IMR-90 (cell line): ENCODE results near the gene TENM4. TPM values are rescaled to one million over a fixed set of nuclear protein-coding genes. Genes with fewer than 3 reads are reported as not detected.
A peak's percentile ranks its signal among the peaks of the same experiment; 100 is the strongest.

Experiments
- ATAC-seq: fragments of 200-7000 bp; cut with Tn5 transposase; 2 replicates; pipeline ENCODE4 v1.9.1; 2020; ENCODE audit warnings: low read depth, mild to moderate bottlenecking, moderate library complexity
- BruUV-seq: library from RNA; stranded (reverse); fragments of 400-500 nt; replicated peaks from 2 replicates; lab custom pipeline; 2021; lab: Mats Ljungman, UMichigan
- CTCF ChIA-PET: fragments of 300-600 bp; formaldehyde crosslinking; extraction: SDS; loops from one replicate; lab custom pipeline; 2021; ENCODE audit warnings: antibody characterized with exemption; lab: Yijun Ruan, JAX
- POLR2A ChIA-PET: fragments of 300-600 bp; sonication (Branson Sonifier 250); formaldehyde crosslinking; loops from one replicate; lab custom pipeline; 2022; ENCODE audit warnings: antibody characterized with exemption; ENCODE audit not compliant: unreplicated experiment; lab: Charles Lee
- DNase-seq: peaks from one replicate; pipeline ENCODE4 v3.0.0; 2013
- H2AFZ ChIP-seq: replicated peaks from 2 replicates; pipeline ENCODE3; 2013; ENCODE audit warnings: low read length, mild to moderate bottlenecking; ENCODE audit not compliant: poor library complexity
- H2AK5ac ChIP-seq: 2 replicates; pipeline ENCODE4 v1.6.1; 2013; ENCODE audit warnings: low read depth, low read length, inconsistent platforms
- H2AK9ac ChIP-seq: replicated peaks from 2 replicates; pipeline ENCODE3; 2013; ENCODE audit warnings: mild to moderate bottlenecking, low read depth, low read length, moderate library complexity; ENCODE audit not compliant: poor library complexity
- H2BK120ac ChIP-seq: 2 replicates; pipeline ENCODE4 v1.6.1; 2013; ENCODE audit warnings: low read depth, low read length, inconsistent platforms
- H2BK15ac ChIP-seq: 3 replicates; pipeline ENCODE4 v1.6.1; 2013; ENCODE audit warnings: low read depth, low read length, inconsistent platforms
- H2BK20ac ChIP-seq: 2 replicates; pipeline ENCODE4 v1.6.1; 2013; ENCODE audit warnings: low read depth, mild to moderate bottlenecking, inconsistent platforms, low read length, moderate library complexity
- H2BK5ac ChIP-seq: 2 replicates; pipeline ENCODE4 v1.6.1; 2013; ENCODE audit warnings: mild to moderate bottlenecking, low read depth, low read length, inconsistent platforms; ENCODE audit not compliant: poor library complexity, severe bottlenecking
- H3K14ac ChIP-seq: replicated peaks from 2 replicates; pipeline ENCODE4 v1.6.1; 2013; ENCODE audit warnings: low read depth, low read length, inconsistent platforms
- H3K18ac ChIP-seq: 2 replicates; pipeline ENCODE4 v1.6.1; 2013; ENCODE audit warnings: low read depth, low read length, control low read depth
- H3K23ac ChIP-seq: 2 replicates; pipeline ENCODE4 v1.6.1; 2013; ENCODE audit warnings: low read depth, low read length, inconsistent platforms
- H3K27ac ChIP-seq: 2 replicates; pipeline ENCODE4 v1.5.1; 2013; ENCODE audit warnings: mild to moderate bottlenecking, control low read depth, low read length; ENCODE audit not compliant: insufficient read depth
- H3K27me3 ChIP-seq: 2 replicates; pipeline ENCODE4 v1.6.1; 2013; ENCODE audit warnings: low read length; ENCODE audit not compliant: control insufficient read depth, insufficient read depth
- H3K36me3 ChIP-seq: 2 replicates; pipeline ENCODE4 v1.6.1; 2013; ENCODE audit warnings: low read length, mixed read lengths; ENCODE audit not compliant: control insufficient read depth, insufficient read depth
- H3K4ac ChIP-seq: 2 replicates; pipeline ENCODE4 v1.6.1; 2013; ENCODE audit warnings: low read depth, low read length, inconsistent platforms
- H3K4me1 ChIP-seq: 2 replicates; pipeline ENCODE4 v1.6.1; 2013; ENCODE audit warnings: low read length, mixed read lengths; ENCODE audit not compliant: control insufficient read depth, insufficient read depth
- H3K4me2 ChIP-seq: 2 replicates; pipeline ENCODE4 v1.6.1; 2013; ENCODE audit warnings: low read depth, mild to moderate bottlenecking, control low read depth, low read length, moderate library complexity
- H3K4me3 ChIP-seq: 2 replicates; pipeline ENCODE4 v1.5.1; 2013; ENCODE audit warnings: low read depth, mild to moderate bottlenecking, control low read depth, low read length, moderate library complexity; ENCODE audit not compliant: insufficient read depth
- H3K56ac ChIP-seq: 2 replicates; pipeline ENCODE4 v1.6.1; 2013; ENCODE audit warnings: low read length, inconsistent platforms; ENCODE audit not compliant: insufficient read depth; ENCODE audit errors: extremely low read depth
- H3K79me1 ChIP-seq, 2 experiments: 2 replicates each; pipeline ENCODE4 v1.6.1; 2013; ENCODE audit warnings: low read length in 2 of 2, inconsistent platforms in 1 of 2, low read depth in 1 of 2
- H3K9ac ChIP-seq: 2 replicates; pipeline ENCODE4 v1.6.1; 2013; ENCODE audit warnings: low read depth, low read length, control low read depth
- H3K9me1 ChIP-seq: 2 replicates; pipeline ENCODE4 v1.6.1; 2013; ENCODE audit warnings: low read length, inconsistent platforms; ENCODE audit not compliant: insufficient read depth
- H3K9me3 ChIP-seq: 2 replicates; pipeline ENCODE4 v1.6.1; 2013; ENCODE audit warnings: low read length; ENCODE audit not compliant: control insufficient read depth, insufficient read depth
- H4K20me1 ChIP-seq: 2 replicates; pipeline ENCODE4 v1.6.1; 2013; ENCODE audit warnings: low read length, inconsistent platforms; ENCODE audit not compliant: insufficient read depth
- H4K5ac ChIP-seq: 2 replicates; pipeline ENCODE4 v1.6.1; 2013; ENCODE audit warnings: mild to moderate bottlenecking, low read depth, low read length, control low read depth
- H4K8ac ChIP-seq, 2 experiments: 2 replicates each; pipeline ENCODE4 v1.6.1; 2013; ENCODE audit warnings: low read depth in 2 of 2, low read length in 2 of 2, control low read depth in 1 of 2, inconsistent platforms in 1 of 2
- H4K91ac ChIP-seq: 2 replicates; pipeline ENCODE4 v1.6.1; 2013; ENCODE audit warnings: low read depth, low read length, inconsistent platforms; ENCODE audit not compliant: insufficient read depth
- CEBPB ChIP-seq: IDR thresholded peaks from 2 replicates; pipeline ENCODE4 v1.6.1; 2012; ENCODE audit warnings: low read depth, low read length, improper control_type of control experiment
- MAFK ChIP-seq: IDR thresholded peaks from 2 replicates; pipeline ENCODE4 v1.6.1; 2012; ENCODE audit warnings: low read depth, low read length, improper control_type of control experiment
- MAZ ChIP-seq: IDR thresholded peaks from 2 replicates; pipeline ENCODE4 v1.6.1; 2012; ENCODE audit warnings: low read depth, mild to moderate bottlenecking, low read length, improper control_type of control experiment, moderate library complexity, borderline replicate concordance
- NFE2L2 ChIP-seq: fragments of 150-350 bp; IDR thresholded peaks from 2 replicates; pipeline ENCODE4 v1.6.1; 2016; ENCODE audit warnings: low read depth, mild to moderate bottlenecking, low read length
- WGBS, 2 experiments: methylation state at CpG; one replicate each; pipeline versions ENCODE4 v1.1.5 to v1.1.7; 2013; ENCODE audit warnings: missing lambda C conversion rate in 2 of 2; ENCODE audit not compliant: insufficient read length in 1 of 2; ENCODE audit errors: extremely low coverage in 2 of 2; 5-methylcytosine and 5-hydroxymethylcytosine counted together
- dilution Hi-C: fragments of 300-500 bp; cut with HindIII; formaldehyde crosslinking; loops from one replicate; pipeline ENCODE4 v1.14.3; 2018; ENCODE audit warnings: low sequenced_read_pairs; ENCODE audit not compliant: unreplicated experiment
- in situ Hi-C: fragments of 300-500 bp; cut with MboI; formaldehyde crosslinking; loops from 3 replicates; pipeline ENCODE4 v1.14.3; 2019; ENCODE audit warnings: low sequenced_read_pairs, inconsistent platforms, mixed read lengths
- intact Hi-C: fragments of 100-400 bp; cut with micrococcal nuclease; formaldehyde crosslinking; loops from 2 replicates; pipeline ENCODE4 v1.10.0; 2022
- polyA plus RNA-seq, 3 experiments: library from polyadenylated mRNA; depleted of rRNA; stranded (reverse); fragments of >200 nt; gene quantifications; 2 replicates each; pipeline ENCODE4 v1.2.3, GENCODE V29; 2012; ENCODE audit warnings: low replicate concordance in 1 of 3
- total RNA-seq: library from RNA; depleted of rRNA; stranded (reverse); fragments of >200 nt; gene quantifications from 2 replicates; pipeline ENCODE4 v1.2.3, GENCODE V29; 2012
- TF ChIP-seq, protein P1 (sequence below): fragments of 150-350 bp; IDR thresholded peaks from 2 replicates; pipeline ENCODE4 v1.6.1; 2016; ENCODE audit warnings: low read depth, mild to moderate bottlenecking, low read length, moderate library complexity, borderline replicate concordance

The TENM4 gene
- total and polyA plus RNA-seq, 2 of the 4 experiments (the other 2 are of a cell fraction), result 7.4 to 9.0 TPM

GRCh38 chr11:79121351-79121750 lies 319.5 kb downstream of the TENM4 start:
- no peaks in the 10 kb centered on the region for H3K36me3 ChIP-seq

More at GRCh38 chr11:79121351-79121750, 319.5 kb downstream of the TENM4 start:
- peaks cover 2% of the 10 kb centered on the region; the same call in 1 of the 2 replicates for H3K9me3 ChIP-seq
- 60% methylated on average over 1 of the region's 4 CpGs; no CpG with 5 or more reads in 1 of the 2 experiments for WGBS, 2 experiments
- in situ Hi-C loops (no loop called here), dilution Hi-C loops (no loop called here), intact Hi-C loops (no loop called here)
- H4K91ac ChIP-seq, result no peak overlapping the region
- H2AFZ ChIP-seq, result no peak overlapping the region
- CTCF ChIA-PET, result no interaction called here
- H2BK15ac ChIP-seq, result no peak overlapping the region
- H2AK5ac ChIP-seq, result no peak overlapping the region
- no peak overlapping the region for H3K14ac ChIP-seq
- H2BK20ac ChIP-seq, result no peak overlapping the region
- TF ChIP-seq MAZ (no peak), MAFK (no peak), CEBPB (no peak), NFE2L2 (no peak)
- TF ChIP-seq, protein P1, sequence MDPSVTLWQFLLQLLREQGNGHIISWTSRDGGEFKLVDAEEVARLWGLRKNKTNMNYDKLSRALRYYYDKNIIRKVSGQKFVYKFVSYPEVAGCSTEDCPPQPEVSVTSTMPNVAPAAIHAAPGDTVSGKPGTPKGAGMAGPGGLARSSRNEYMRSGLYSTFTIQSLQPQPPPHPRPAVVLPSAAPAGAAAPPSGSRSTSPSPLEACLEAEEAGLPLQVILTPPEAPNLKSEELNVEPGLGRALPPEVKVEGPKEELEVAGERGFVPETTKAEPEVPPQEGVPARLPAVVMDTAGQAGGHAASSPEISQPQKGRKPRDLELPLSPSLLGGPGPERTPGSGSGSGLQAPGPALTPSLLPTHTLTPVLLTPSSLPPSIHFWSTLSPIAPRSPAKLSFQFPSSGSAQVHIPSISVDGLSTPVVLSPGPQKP, result no peak
- no peak overlapping the region for H3K23ac ChIP-seq
- H2BK120ac ChIP-seq, result no peak overlapping the region
- no peaks in the 10 kb centered on the region; the same call in 1 of the 2 replicates for H3K9me1 ChIP-seq
- no peak overlapping the region for H3K4me2 ChIP-seq
- no peak overlapping the region for H3K27ac ChIP-seq
- H2BK5ac ChIP-seq, result no peak overlapping the region
- no peaks in the 10 kb centered on the region for H4K20me1 ChIP-seq
- H4K5ac ChIP-seq, result no peak overlapping the region
- no peak overlapping the region for H3K4ac ChIP-seq
- no peaks in the 10 kb centered on the region for H3K27me3 ChIP-seq
- no peak overlapping the region for H3K18ac ChIP-seq
- POLR2A ChIA-PET, result no interaction called here
- H3K56ac ChIP-seq, result no peak overlapping the region
- H3K4me3 ChIP-seq, result no peak overlapping the region
- no TSS peak for BruUV-seq
- no peak overlapping the region for H4K8ac ChIP-seq
- no peak overlapping the region for H3K9ac ChIP-seq
- no peaks in the 10 kb centered on the region for H3K79me1 ChIP-seq
- no peak overlapping the region for H2AK9ac ChIP-seq
- no peak; the same call in 1 of the 2 replicates for ATAC-seq
- H3K4me1 ChIP-seq, result no peaks in the 10 kb centered on the region; the same call in 1 of the 2 replicates
- DNase-seq, result peak; percentile 19
